ENCODE measurements around the gene SPTAN1.

The SPTAN1 gene

GRCh38 chr9:128523199-128523925 lies 29.0 kb upstream of the SPTAN1 start:
- no peak for TF ChIP-seq CTCF (IDR thresholded peaks at IDR 0.05; ENCODE audit: low read depth, low read length)
- no peak for DNase-seq (ENCODE audit: extremely low read depth, low read depth)

GRCh38 chr9:128526720-128527119 lies 25.7 kb upstream of the SPTAN1 start:
- DNase-seq (ENCODE audit: extremely low read depth, low read depth): no peak
- no peak for TF ChIP-seq CTCF (IDR thresholded peaks at IDR 0.05; ENCODE audit: low read depth, low read length)

- no peak for TF ChIP-seq CTCF (IDR thresholded peaks at IDR 0.05; ENCODE audit: low read depth, low read length)
- DNase-seq (ENCODE audit: extremely low read depth, low read depth): no peak
Measured at GRCh38 chr9:128528445-128529160, 23.8 kb upstream of the SPTAN1 start.

GRCh38 chr9:128529191-128529590 lies 23.2 kb upstream of the SPTAN1 start:
- DNase-seq (ENCODE audit: extremely low read depth, low read depth): no peak
- TF ChIP-seq CTCF (IDR thresholded peaks at IDR 0.05; ENCODE audit: low read depth, low read length): no peak

- DNase-seq (ENCODE audit: extremely low read depth, low read depth): no peak
- TF ChIP-seq CTCF (IDR thresholded peaks at IDR 0.05; ENCODE audit: low read depth, low read length): no peak
Measured at GRCh38 chr9:128532581-128532980, 19.8 kb upstream of the SPTAN1 start.

- no peak for DNase-seq (ENCODE audit: extremely low read depth, low read depth)
Measured at GRCh38 chr9:128540634-128541360, 11.6 kb upstream of the SPTAN1 start.

More at GRCh38 chr9:128540634-128541360, 11.6 kb upstream of the SPTAN1 start:
- TF ChIP-seq CTCF (IDR thresholded peaks at IDR 0.05; ENCODE audit: low read depth, low read length): no peak

Measured in AG09319 (cell line).